Stimulated activated CD4-positive, alpha-beta T cell treated with anti-CD3 and anti-CD28 coated beads, Interleukin-1b, Interleukin-23, amount 100 ng/mL, for 48 hours (primary cell): ENCODE measurements around the gene PELI2.
A peak's percentile ranks its signal among the peaks of the same experiment; 100 is the strongest.

Experiments
- DNase-seq: peaks from one replicate; pipeline ENCODE4 v3.0.0-alpha.2; 2020

The PELI2 gene

DNA sequence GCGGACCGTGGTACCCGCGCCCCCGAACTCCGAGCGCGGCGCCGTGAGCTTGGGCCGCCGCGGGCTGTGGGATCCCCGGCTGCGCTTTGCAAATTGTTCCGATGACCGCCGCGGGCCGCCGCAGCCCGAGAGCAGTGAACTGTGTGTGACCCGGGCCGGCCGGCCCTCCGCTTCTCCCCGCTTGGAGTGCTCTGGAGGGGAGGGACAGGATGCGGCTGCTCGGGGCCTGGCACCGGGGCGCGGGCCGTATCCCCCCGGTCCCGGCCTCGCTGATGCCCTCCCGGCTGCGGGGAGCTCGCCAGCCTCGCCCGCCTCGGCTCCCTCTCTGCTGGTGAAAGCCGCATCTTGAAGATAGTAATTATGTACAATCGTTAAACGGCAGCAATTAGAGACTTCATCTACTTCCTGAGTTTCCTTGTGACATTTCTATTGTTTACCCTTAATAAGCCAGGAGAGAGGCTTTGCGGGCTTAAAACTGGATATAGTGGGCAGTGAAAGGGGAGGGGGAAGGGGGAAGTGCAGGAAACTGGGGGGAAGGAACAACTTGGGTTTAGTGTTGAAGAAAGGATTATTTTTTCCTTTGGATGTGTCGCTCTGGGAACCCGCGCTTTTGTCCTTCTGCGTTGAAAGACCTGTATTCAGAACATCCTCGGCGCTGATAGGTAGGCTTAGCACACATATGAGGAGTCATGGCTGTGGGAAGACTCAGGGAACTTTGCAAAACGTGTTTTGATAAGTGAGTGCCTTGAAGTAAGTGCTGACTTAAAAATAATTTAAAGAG, 1.2 kb downstream of the PELI2 start:
- DNase-seq: peak; percentile 10

DNA sequence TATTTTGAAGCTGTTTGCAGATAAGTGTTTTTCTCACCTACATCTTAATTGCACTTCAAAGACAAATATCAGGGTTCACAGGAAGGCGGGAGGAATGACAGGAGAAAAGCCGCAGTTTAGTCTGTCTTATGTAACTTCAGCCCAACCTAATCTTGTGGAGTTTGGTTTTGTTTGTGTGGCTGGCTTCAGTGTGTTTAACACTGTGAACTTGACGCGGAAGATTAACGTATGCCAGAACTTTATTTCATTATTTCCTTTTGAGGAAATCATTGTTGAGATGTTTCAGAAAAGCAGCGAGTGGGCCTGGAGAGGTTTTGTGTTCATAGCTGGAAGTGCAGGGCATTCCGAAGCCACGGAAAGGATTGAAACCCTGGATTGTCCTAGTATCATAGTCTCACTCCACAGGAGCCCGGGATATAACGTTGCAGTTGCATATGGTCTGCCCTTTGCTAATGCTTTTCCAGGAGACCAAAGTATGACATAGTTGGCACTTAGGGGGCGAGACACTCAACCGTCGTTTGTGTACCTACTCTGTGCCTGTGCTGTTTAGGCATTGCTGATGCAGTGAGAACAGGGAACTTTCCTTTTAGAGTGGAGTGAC, 2.0 kb downstream of the PELI2 start:
- DNase-seq: no peak

DNA sequence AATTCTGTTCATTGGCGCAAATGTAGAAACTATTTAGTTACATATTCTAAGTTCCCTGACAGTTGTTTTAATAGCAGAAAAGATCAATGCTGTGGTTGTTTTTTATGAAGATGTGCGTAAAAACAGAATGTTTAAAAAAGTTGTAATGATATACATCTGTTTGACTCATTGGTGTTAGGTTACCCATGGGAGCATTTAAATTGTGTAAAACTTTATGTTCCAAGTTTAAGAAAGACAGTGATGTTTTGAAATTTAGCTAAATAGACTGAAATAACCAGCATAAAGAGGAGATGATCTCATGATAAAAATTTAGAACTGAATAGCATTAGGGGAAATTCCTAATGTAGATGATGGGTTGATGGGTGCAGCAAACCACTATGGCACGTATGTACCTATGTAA, 3.6 kb downstream of the PELI2 start:
- no peak for DNase-seq

DNA sequence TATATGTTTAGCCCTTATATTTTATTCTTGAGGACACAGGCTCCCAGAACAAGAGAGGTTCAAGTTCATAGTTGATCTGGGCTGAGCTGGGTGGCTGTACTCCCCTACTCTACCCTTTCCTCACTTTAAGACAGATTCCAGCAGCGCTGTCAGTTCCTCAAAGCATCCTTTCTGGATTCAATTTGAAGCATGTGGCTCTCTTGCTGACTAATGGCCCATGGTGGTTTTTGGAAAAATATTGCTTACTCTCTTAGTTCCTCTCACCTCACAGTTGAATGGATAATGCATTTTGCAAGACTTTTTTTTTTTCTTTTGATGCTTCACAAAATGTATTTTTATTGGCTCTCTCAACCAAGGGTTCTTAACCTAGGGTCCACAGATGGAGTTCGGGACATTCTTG, 4.1 kb downstream of the PELI2 start:
- DNase-seq: no peak

DNA sequence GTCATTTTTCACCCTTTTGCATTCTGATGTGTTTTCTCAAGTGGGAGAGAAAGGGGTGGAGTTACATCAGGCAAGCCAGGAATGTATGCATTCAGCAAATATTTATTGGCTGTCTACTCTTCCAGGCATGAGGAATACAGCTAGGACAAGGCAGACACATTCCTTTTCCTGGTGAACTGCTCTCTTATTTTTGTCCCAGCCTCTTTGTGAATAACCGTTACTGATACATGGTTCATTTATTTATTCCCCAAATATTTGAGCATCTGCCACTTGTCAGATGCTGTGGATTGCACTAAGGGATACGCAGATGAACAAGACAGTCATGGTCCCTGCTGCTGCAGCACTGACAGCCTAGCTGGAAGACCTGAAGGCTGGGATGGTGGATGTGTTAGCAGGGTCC, 6.1 kb downstream of the PELI2 start:
- DNase-seq: no peak

DNA sequence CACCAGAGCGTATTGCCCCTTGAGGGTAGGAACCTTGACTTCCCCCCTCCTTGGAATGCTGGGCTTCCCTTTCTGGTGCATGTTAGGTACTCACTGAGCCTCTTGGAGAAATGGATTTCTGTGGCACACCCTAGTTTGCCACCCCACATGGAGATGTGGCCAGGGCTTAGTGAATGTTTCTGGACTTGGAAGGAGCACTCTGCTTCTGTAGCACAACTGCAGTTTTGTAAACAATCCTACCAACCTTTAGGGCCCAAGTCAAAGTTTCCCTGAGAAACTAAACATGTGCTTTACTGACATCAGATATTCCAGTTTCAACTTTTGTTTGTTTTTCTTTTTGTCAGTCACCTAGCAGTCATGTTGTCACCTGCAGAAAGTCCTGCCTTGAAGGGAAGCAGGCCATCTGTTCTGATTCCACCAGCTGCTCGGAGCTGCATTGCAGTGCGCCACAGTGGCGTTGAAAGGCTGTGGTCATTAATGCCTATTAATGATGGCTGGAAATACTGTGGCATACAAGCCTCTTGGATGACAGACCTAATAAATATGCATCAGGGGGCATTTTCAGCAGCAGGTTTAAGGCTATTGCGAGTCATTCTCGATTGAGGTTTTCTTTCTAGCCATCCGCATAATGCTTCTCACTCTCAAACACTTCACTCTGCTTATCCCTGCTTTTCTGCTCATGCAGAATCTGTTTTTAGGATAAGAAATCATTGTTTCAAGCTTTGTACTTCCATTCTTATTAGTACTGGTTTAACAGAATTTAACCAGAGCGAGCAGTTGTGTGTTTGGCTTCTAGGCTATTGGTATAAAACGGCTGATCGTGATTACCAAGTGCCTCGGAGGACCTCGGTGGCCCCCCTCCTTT, 7.8 kb downstream of the PELI2 start:
- no peak for DNase-seq

DNA sequence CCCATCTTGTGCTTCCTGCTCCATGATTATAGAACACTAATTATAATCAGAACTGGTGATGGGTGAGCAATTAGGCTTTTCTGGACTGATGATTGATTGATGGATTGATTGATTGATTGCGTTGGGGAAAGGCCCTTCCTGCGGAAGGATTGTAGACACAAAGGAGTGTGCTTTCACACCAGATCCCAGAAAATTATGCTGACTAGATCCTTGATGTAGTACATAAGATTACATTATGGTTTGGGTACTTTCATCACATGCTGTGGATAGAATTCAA, 8.4 kb downstream of the PELI2 start:
- DNase-seq: no peak

DNA sequence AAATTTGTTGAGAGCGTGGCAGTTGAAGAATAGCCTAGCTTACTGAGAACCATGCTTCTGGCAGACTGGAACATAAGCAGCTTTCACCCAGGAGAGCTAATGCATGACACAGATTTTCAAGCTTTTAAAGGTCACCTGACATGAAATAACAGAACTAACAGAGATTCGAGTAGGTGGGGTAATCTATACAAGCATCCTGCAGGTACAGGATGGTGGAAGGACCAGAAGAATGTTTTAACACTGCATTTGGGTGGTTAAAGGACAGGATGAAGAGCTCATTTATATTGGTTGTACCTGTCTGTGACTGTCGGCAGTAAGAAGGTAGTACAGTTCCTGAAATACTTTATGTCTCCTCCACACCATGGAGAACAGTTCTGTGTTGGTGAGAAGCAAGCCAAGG, 8.9 kb downstream of the PELI2 start:
- no peak for DNase-seq

DNA sequence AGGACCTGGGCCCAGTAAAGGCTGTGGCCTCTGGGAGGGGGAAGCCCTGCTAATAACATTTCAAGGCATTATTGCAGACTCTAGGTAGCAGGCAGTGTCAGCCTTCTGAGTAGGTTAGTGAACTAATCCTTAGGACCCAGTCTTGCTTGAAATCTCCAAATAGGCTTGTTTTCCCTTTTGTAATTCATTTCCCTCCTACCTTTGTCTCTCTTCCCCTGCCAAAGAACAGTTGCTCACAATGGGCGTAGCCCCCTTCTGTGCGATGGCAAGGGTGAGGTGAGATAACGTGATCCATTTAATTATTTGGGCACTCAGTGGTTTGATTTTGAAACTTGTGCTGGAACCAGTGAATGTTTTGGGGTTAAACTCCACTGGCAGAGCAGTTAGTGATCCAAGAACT, 10.9 kb downstream of the PELI2 start:
- no peak for DNase-seq

DNA sequence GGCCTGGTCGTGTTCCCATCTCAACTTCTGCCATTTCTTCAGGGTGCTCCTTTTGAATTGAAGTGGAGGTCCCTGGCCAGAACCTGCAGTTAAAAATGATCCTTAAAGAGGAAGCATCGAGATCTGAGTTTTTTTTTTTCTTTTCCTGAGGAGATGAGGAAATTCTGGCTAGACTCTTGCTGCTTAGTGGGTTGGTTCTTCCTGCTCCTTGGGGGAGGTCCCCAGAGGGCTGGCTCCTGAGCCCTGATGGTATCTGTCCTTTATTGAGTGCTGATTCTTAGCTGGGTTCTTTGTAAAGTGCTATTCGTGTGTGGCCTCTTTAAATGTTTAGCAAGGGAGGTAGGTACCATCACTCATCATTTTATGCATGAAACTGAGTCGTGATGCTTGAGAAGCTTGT, 11.7 kb downstream of the PELI2 start:
- DNase-seq: no peak

DNA sequence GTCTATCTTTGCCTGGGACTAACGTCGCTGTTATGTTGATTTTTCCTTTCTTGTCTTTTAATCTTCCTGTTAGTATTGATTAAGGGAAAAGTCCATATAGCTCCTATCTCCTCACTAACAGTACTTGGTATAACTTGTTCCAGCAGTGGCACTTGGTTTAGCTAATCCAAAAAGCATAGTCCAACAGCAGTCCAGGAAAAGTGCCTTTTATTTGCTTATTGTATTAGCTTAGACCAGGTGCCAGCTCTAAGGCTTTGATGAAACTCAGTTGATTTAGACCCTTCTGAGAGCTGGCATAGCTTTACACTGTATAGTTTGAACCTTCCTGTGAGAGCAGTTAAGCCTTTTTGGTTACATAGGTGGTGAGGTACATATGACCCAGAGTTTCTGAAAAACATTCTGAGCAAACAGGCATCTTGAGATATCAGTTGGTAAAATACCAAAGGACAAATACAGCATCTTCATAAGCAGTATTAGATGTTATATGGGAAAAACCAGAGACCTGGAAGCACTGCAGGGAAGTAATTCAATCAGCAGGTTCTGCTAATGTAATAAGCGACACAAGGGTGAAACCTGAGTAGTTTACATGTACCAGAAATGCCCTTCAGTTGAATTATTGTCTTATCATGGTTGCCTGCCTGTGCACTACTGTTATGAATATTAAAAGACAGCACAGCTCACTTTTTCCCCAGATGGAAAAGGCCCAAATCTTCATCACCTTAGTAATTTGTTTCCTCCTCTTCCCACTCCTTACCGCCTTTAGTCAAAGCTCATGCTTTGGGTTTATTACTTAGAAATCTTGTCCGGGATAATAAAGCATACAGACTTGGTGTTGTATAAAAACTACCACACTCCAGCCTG, 13.0 kb downstream of the PELI2 start:
- DNase-seq: no peak

DNA sequence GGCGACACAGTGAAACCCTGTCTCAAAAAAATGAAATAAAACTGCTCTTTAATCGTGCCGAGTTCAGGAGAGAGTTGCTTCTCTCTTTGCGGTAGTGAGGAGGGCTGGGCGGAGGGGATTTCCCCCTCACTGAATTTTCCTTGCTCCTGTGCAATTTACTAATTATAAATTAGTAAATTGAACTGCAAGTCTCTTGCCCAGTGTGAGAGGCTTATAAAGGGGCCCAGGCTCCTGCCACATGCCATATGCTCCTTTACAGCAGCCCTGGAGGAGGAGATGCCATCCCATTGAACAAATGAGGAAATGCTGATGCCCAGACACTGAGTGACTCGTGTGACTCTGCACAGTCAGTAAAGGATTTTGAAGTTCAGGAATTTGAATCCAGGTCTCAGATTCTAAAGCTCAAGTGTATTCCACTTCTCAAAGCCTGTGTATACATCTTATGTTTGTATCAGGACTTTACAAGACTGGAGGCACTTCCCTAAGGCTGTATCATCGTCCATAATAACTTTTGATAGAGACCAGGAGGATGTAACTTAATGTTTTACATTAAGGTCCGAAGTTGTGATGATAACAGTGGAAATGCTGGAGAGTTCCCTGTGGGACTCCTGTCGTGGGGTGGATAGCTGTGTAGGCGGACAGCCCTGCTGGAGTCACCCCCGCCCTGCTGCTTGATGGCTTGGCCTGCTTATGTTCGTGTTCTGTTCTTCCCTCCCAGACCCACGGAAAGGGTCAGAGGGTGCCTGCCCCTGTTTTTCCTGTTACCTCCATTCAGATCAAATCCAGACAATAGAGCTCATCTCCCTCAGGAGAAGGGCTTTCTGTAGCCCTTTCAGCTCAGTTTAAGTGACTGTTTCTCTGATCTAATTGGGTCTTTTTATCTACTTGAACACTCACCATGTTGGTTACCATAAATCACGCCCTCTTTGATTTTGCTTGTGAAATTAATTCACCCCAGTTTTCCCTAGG, 13.9 kb downstream of the PELI2 start:
- no peak for DNase-seq

DNA sequence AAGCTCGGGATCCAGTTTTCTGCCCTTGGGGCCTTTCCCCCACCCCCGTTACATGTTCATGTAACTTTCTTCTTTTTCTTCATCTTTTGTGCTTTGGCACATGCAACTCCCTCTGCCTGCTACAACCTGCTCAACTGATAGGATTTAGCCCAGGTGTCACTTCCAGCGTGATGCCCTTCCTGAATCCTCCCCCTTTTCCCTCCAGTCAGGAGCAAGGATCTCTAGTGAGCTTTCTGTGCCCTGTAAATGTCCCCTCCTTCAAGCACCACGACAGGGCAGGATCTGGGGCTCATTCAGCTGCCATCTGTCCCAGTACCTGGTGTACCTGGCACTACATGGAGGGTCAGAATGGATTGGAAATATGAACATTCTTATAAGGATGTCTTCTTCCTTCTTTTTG, 15.3 kb downstream of the PELI2 start:
- DNase-seq: no peak

DNA sequence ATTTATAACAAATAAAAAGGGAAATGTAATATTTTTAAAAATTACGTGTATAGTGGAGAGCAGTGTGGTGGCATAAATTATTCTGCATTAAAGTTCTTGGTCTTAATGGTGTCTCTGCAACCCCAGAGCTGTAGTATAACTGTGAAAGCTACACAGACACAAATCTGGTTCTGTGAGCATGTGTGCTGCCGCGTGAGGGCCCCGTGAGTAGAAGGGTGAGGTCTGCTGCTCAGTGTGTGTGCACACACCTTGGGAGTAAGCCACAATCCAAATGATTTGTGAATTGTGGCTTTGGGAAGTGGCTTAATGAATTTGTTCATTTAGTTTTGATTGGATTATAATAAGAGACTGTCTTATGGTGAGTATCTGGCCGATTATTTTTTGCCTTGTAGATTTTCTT, 16.8 kb downstream of the PELI2 start:
- DNase-seq: no peak

DNA sequence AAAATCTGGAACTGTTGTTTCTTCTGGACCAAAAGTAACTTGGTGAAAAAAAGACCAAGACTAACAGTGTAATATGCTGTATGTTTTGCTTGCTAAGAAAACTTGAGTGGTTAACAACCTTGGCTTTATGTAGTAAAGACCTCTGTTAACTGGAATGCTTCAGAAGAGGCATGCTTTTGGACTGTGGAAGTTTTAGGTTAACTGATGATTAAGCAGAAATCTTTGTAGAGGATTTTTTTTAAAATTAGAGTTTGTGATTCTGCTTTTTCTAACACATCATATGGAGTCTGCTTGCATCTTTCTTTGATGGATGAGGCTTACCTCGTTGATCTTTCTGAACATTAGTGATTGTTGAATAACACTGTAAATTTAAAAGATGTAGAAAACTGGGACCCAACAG, 17.5 kb downstream of the PELI2 start:
- no peak for DNase-seq

DNA sequence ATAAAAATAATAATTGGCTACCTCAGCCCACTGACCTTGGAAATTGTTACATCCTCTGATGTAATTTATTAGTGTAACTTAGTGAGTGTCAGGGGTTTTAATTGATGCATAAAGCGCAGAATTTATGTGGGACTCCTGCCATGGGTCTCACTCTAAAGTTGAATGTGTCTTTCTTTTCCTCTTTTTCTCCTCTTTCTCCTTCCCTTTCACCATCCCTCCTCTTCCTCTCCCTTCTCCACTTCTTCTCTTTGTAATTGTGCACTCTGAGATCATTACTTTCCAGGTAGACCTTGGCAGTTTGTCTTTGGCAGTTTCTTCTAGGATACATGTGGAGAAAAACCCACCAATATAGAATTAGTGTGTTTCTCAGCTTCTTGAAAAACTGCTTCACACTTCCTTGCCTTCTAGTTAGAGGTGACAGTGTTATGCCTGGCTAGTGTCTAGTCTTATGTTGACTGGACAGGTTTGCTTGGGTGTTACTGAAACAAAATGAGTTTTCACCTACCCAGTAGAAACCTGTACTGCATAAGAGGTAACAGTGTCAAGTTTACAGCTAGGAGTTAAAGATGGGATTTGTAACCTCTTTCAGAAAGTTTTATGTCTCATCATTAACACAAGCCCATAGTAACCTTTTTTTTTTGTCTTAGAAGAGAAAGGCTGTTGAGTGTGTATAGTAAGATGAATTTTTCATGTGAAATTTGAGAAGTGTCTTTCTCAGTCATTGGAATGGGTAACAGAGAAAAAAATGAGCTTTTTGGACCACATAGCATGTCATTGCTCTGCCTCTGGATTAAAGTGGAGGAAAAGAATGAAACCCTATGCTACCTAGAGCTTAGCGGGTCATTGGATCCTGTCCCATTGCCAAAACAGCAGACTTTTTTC, 18.6 kb downstream of the PELI2 start:
- no peak for DNase-seq

DNA sequence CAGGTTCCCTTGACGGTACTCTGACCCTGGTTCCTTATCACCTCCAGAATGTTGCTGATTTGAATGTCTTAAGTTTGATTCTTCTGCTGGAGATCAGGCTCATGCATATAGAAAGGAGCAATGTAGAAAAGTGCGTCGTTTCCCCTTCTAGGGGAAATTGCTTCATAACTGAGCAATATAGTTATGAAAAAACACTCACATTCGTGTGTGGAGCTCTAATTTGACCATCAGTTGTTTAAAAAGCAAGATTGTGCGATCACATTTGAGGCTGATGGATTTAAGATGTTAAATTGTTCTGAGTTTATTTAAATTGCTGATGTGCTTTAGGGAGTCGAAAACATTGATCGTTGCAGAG, 19.2 kb downstream of the PELI2 start:
- DNase-seq: no peak

DNA sequence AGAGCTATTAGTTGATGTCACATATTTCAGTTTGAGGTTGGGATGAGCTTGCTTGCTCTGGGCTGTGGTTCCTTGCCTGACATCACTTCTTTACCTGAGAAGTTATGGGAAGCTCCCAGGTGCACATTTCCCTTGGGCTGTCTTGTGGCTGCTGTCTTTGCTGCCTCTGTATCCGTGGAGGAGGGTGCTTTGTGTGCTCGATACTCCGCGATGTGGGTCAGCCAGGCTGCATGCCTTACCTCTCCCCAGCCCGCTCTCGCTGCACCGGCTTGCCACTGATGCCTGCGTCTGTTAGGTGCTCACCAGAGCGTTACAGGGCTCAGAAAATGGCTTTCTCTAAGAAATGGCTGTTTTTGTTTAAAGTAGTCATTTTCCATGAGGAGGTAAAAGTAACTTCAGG, 19.6 kb downstream of the PELI2 start:
- no peak for DNase-seq

DNA sequence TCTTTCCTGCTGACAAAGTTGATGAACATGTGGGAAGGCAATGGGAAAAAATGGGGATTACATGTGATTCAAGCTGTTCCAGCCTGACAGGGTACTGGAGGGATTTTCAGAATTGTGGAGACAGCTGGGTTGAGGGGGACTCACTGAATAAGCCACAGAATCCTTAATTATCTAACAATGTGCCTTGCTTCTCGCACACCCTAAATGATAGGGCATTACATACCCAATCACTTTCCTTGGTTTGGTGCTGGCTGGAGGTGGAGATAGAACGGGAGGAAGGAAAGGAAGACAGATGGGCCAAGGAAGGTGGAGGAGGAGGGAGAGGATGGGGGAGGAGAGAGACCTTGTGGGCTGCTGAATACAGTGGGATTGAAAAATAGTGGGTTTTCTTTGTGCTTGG, 20.7 kb downstream of the PELI2 start:
- DNase-seq: no peak

DNA sequence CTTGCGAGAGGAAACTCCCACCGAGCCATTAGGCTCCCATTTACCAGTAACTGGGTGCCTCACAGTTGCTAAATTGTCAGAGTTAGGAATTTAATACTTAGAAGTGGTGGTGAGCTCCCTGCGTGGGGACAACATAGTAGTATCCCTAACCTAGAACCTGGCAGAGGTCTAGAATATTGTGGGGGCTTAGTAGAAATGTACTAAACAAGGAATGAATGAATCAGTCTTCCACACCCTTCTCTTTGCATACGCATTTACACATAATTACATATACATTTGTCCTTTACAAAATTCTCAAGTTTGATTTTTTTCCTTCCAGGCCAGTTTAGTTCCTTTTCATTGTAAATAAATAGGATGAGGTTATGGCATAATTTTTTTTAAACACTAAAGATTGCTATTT, 24.1 kb downstream of the PELI2 start:
- DNase-seq: no peak

DNA sequence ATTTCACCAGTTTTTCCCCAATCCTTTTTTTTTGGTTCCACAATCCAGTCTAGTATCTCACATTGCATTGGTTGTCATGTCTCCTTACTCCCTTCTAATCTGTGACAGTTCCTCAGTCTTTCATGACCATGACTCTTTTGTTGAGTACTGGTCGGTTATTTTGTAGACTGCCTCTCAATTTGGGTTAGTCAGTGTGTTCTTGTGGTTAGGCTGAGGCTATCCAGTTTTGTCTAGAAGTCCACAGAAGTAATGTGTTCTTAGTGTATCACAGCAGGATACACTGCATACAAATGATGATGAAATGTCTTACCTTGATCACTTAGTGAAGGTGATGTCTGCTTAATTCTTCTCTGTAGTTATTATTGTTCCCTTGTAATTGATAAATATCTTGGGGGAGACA, 24.8 kb downstream of the PELI2 start:
- DNase-seq: no peak
